ENCODE data around the gene FTSJ3. TPM values are rescaled to one million over a fixed set of nuclear protein-coding genes. Genes with fewer than 3 reads are reported as not detected.
"Not testable (repeated sequence)": the region's sequence is repeated elsewhere in the genome, so short reads cannot be mapped to it uniquely, and the experiment has no call there.

Gene FTSJ3
- total RNA-seq (43.1 and 47.2 TPM in 2 replicates), polyA plus RNA-seq (52.2 and 57.3 TPM in 2 replicates)

DNA sequence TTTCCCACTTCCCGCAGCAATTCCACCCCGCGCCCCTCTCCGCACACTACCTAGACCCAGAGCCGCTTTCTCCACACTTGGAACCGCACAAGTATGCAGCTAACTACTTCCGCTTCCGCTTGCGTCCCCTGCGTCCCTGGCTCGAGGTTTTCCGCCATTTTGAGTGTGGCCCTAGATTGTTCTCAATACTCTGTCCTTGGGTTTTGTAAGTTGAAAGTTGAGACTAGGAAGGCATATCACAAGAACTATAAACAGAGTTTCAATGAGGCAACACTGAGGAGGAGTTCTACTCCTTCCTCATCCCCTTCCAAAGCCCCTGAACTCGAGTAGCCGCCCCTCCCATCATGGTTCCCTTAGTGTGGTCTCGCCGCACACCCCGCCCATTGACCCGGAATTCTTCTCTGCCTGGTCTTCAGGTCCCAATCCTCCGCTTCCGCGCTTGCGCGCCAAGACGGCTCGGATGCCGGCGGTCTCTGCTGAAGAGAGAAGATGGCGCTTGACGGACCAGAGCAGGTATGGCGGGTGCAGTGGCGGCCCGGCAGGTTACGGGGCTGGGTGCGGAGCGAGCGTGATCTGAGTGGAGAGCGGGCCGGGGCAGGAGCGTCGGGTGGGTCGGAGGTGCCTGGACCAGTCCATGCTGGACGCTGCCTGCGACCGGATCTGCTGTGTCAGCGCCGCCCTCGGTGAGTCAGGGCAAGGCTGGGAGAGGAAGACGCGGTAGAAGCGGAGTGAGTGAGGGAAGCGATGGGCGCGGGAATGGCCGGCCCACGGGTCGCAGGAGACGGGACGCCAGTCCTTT lies at the start of gene FTSJ3, which contains the start of gene PSMC5:
Gene FTSJ3 (minus strand): TSS at position 662 of the 799 bp plus-strand sequence. CDS start 761 bp downstream, outside the sequence.
Gene PSMC5 (plus strand): TSS at position 430 of the 799 bp plus-strand sequence. CDS start 60 bp downstream, at position 490.
- peak within 1 kb of the TSS; percentile 72 for H3K4me3 ChIP-seq
- H3K27ac ChIP-seq = peak within 1 kb of the TSS; percentile 97
- H3K9me3 ChIP-seq (ENCODE audit: low read depth) = no peaks in the 10 kb centered on the region
- H3K4me1 ChIP-seq (ENCODE audit: low read depth) = peaks cover 8% of the 10 kb centered on the region
- peak; percentile 96 for DNase-seq (ENCODE audit: low read depth in 1 of 2, low spot score in 1 of 2)
- H3K27me3 ChIP-seq = no peaks in the 10 kb centered on the region
- TF ChIP-seq, protein P1, sequence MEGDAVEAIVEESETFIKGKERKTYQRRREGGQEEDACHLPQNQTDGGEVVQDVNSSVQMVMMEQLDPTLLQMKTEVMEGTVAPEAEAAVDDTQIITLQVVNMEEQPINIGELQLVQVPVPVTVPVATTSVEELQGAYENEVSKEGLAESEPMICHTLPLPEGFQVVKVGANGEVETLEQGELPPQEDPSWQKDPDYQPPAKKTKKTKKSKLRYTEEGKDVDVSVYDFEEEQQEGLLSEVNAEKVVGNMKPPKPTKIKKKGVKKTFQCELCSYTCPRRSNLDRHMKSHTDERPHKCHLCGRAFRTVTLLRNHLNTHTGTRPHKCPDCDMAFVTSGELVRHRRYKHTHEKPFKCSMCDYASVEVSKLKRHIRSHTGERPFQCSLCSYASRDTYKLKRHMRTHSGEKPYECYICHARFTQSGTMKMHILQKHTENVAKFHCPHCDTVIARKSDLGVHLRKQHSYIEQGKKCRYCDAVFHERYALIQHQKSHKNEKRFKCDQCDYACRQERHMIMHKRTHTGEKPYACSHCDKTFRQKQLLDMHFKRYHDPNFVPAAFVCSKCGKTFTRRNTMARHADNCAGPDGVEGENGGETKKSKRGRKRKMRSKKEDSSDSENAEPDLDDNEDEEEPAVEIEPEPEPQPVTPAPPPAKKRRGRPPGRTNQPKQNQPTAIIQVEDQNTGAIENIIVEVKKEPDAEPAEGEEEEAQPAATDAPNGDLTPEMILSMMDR (IDR thresholded peaks at IDR 0.05; ENCODE audit: low read depth, low read length) = peak; percentile 55
- peaks cover 40% of the 10 kb centered on the region for H3K36me3 ChIP-seq

DNA sequence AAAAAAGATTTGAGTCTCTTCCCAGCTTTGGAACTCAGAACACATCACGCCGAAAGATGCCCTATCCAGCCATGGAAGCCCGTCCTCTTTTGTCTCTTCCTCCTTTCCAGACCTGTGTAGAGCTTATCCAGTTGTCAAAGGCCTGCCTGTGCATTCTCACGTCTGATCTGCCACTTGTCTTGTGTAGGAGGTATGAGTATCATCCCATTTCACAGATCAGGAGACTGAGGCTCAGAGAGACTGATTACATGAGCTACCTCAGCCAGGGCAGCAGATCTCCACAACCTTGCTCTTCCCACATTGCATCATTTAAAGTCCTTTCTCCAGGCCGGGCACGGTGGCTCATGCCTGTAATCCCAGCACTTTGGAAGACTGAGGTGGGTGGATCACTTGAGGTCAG lies 47.2 kb upstream of the FTSJ3 start:
- H3K9me3 ChIP-seq (ENCODE audit: low read depth); H3K4me1 ChIP-seq (ENCODE audit: low read depth); H3K27me3 ChIP-seq; H3K27ac ChIP-seq; H3K4me3 ChIP-seq; H3K36me3 ChIP-seq; DNase-seq (ENCODE audit: low read depth in 1 of 2, low spot score in 1 of 2): not testable (repeated sequence)

DNA sequence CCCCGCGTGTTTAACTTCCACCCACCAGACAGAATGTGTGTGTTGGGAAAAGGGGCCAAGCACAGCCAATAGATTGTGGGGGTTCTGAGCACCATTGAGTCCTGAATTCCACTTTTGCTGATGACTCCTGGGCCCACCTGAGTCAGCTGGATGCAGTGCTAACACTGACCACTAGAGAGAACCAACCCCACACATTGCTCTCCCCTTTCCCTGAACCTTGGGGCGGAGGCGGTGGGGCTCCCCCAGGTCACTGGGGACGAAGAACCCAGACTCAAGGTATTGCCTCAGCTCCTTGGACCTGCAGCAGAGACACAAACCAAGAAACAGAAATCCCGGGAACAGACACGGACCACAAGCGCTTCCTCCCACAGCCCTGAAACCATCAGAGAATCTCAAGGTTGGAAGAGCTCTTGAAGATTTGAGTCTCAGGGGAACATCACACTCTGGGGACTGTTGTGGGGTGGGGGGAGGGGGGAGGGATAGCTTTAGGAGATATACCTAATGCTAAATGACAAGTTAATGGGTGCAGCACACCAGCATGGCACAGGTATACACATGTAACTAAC lies 46.7 kb upstream of the FTSJ3 start:
- not testable (repeated sequence) for H3K36me3 ChIP-seq; DNase-seq (ENCODE audit: low read depth in 1 of 2, low spot score in 1 of 2); H3K27ac ChIP-seq; H3K4me3 ChIP-seq; H3K27me3 ChIP-seq; H3K4me1 ChIP-seq (ENCODE audit: low read depth); H3K9me3 ChIP-seq (ENCODE audit: low read depth)

- H3K27ac ChIP-seq; H3K4me3 ChIP-seq; H3K27me3 ChIP-seq; H3K4me1 ChIP-seq (ENCODE audit: low read depth); DNase-seq (ENCODE audit: low read depth in 1 of 2, low spot score in 1 of 2); H3K36me3 ChIP-seq; H3K9me3 ChIP-seq (ENCODE audit: low read depth): not testable (repeated sequence)
These were observed 46.1 kb upstream of the FTSJ3 start, which contains the start of gene CSH2 for GRCh38 chr17:63873577-63873976. Gene CSH2 (minus strand): TSS chr17:63873677. CDS start chr17:63873614, 63 bp downstream.

- H3K27ac ChIP-seq; DNase-seq (ENCODE audit: low read depth in 1 of 2, low spot score in 1 of 2); H3K36me3 ChIP-seq; H3K4me1 ChIP-seq (ENCODE audit: low read depth); H3K9me3 ChIP-seq (ENCODE audit: low read depth); H3K4me3 ChIP-seq; H3K27me3 ChIP-seq: not testable (repeated sequence)
These were observed 44.3 kb upstream of the FTSJ3 start for GRCh38 chr17:63871646-63872365.

DNA sequence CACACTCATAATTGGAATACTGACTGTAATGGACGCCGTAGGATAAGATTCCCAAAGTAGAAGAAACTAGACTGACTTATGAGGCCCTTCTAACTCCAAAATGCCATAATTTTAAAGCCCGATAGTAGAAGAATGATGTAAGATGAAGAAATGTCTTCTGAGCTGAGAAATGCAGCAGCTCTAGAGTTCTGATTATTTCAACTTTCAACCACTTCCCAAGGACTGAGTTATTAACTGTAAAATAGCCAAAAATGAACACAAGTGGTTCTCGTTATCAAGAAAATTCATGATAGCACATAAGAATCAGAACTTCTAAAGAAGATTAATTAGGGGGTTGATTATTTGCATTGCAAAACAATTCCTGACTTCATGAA lies 42.8 kb upstream of the FTSJ3 start:
- H3K27me3 ChIP-seq; H3K36me3 ChIP-seq; H3K4me1 ChIP-seq (ENCODE audit: low read depth); DNase-seq (ENCODE audit: low read depth in 1 of 2, low spot score in 1 of 2); H3K4me3 ChIP-seq; H3K27ac ChIP-seq; H3K9me3 ChIP-seq (ENCODE audit: low read depth): not testable (repeated sequence)

DNA sequence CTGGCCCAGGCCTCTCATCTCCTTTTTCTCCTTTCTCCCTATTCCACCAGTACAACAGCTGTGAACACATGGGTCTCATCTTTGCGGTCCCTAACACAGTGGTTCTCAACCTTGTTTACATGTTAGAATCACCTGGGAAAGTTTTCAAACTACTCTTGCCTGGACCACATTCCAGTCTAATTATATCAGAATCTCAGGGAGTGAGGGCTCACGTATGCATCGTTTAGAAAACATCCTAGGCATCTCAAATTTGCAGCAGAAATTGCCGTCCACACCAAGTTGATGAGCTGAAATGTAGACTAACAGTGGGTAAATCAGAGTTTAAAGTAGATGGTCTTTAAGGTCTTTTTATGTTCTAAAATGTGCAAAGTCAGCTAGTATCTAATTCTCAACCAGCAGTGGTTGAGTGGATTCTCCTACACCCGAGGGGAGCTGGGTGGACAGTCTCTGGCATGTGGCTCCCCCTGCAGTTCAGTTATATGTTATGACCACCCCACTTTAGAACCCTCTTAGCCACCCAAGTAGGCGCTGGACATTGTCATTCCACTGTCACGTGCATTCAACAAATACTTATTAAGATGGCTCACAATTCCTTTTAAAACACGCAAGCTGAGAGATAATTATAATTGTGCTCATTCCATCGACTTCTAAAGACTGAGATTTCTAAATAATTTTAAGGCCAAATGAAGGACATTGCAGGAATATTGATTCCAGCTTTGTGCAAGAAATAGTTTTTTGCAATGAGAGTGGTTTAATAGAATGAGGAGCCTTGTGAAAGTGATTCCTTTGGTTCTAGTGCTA lies 42.2 kb upstream of the FTSJ3 start:
- not testable (repeated sequence) for H3K27ac ChIP-seq; H3K36me3 ChIP-seq; H3K4me1 ChIP-seq (ENCODE audit: low read depth); H3K27me3 ChIP-seq; H3K9me3 ChIP-seq (ENCODE audit: low read depth); H3K4me3 ChIP-seq
- TF ChIP-seq, protein P1 (IDR thresholded peaks at IDR 0.05; ENCODE audit: low read depth, low read length) = peak; percentile 25
- DNase-seq (ENCODE audit: low read depth in 1 of 2, low spot score in 1 of 2) = peak; percentile 12 to 14

Data from cardiac muscle cell (in vitro differentiated cells and primary cell).